Fibroblast of lung (primary cell): Measurements from ENCODE around the gene PCID2. TPM values are rescaled to one million over a fixed set of nuclear protein-coding genes. Genes with fewer than 3 reads are reported as not detected.

Source experiments
- DNase-seq, 2 donors: peaks; one replicate each; pipeline versions ENCODE4 v3.0.0 to v3.0.0-alpha.2; 2010; ENCODE audit warnings: low read depth in 2 of 2
- H2AFZ ChIP-seq: 2 replicates; pipeline ENCODE4 v1.5.1; 2012; ENCODE audit warnings: low read length, control low read depth, inconsistent platforms
- H3K27ac ChIP-seq: 2 replicates; pipeline ENCODE4 v1.5.1; 2011; ENCODE audit warnings: low read length, control low read depth; ENCODE audit not compliant: insufficient read depth
- H3K27me3 ChIP-seq: 2 replicates; pipeline ENCODE4 v1.5.1; 2011; ENCODE audit warnings: mild to moderate bottlenecking, low read length; ENCODE audit not compliant: control insufficient read depth, insufficient read depth
- H3K36me3 ChIP-seq: 2 replicates; pipeline ENCODE4 v1.5.1; 2011; ENCODE audit warnings: low read length; ENCODE audit not compliant: control insufficient read depth, insufficient read depth
- H3K4me1 ChIP-seq: 2 replicates; pipeline ENCODE4 v1.5.1; 2011; ENCODE audit warnings: low read length; ENCODE audit not compliant: control insufficient read depth, insufficient read depth; ENCODE audit errors: extremely low read depth
- H3K4me2 ChIP-seq: 2 replicates; pipeline ENCODE4 v1.5.1; 2011; ENCODE audit warnings: low read length, control low read depth; ENCODE audit not compliant: insufficient read depth; ENCODE audit errors: extremely low read depth
- H3K4me3 ChIP-seq, 4 experiments: fragments of 200-600 bp in 1 of 4; sonication (generic) in 1 of 4; replicated peaks in 1 of 4; 2 replicates each; pipeline ENCODE4 v1.5.1; 2011 to 2016; ENCODE audit warnings: low read length in 4 of 4, low read depth in 3 of 4, mild to moderate bottlenecking in 3 of 4, control low read depth in 2 of 4, inconsistent platforms in 1 of 4, mixed read lengths in 1 of 4; ENCODE audit not compliant: insufficient read depth in 1 of 4; ENCODE audit errors: control extremely low read depth in 1 of 4
- H3K79me2 ChIP-seq: 2 replicates; pipeline ENCODE4 v1.5.1; 2012; ENCODE audit warnings: mild to moderate bottlenecking, low read length, inconsistent platforms; ENCODE audit not compliant: control insufficient read depth, insufficient read depth
- H3K9ac ChIP-seq: 2 replicates; pipeline ENCODE4 v1.5.1; 2011; ENCODE audit warnings: mild to moderate bottlenecking, low read length, control low read depth; ENCODE audit not compliant: insufficient read depth
- H3K9me3 ChIP-seq: 2 replicates; pipeline ENCODE4 v1.5.1; 2012; ENCODE audit warnings: low read depth, low read length; ENCODE audit not compliant: control insufficient read depth, insufficient read depth
- H4K20me1 ChIP-seq: 2 replicates; pipeline ENCODE4 v1.5.1; 2011; ENCODE audit warnings: low read length; ENCODE audit not compliant: control insufficient read depth, insufficient read depth; ENCODE audit errors: extremely low read depth
- CTCF ChIP-seq, 2 donors: IDR thresholded peaks in 1 of 2; conservative IDR thresholded peaks in 1 of 2; 1 replicate in 1 of 2; 2 replicates in 1 of 2; pipeline ENCODE4 v1.5.1; 2011 to 2012; ENCODE audit warnings: low read length in 2 of 2, control low read depth in 1 of 2, inconsistent platforms in 1 of 2, low read depth in 1 of 2, mild to moderate bottlenecking in 1 of 2
- EZH2 ChIP-seq: IDR thresholded peaks from 2 replicates; pipeline ENCODE4 v1.5.1; 2012; ENCODE audit warnings: low read length, control low read depth, mild to moderate bottlenecking; ENCODE audit errors: missing control alignments
- polyA plus RNA-seq, 2 donors: library from polyadenylated mRNA; depleted of rRNA in 1 of 2; stranded (reverse) in 1 of 2; unstranded in 1 of 2; fragments of >200 nt; gene quantifications; 2 replicates each; pipeline ENCODE4 v1.2.1, GENCODE V29; 2011 to 2012; ENCODE audit warnings: missing spikeins in 1 of 2
- total RNA-seq: library from RNA; depleted of rRNA; stranded (reverse); fragments of >200 nt; gene quantifications from 2 replicates; pipeline ENCODE4 v1.2.1, GENCODE V29; 2014

Gene PCID2
- total and polyA plus RNA-seq, 2 donors (not counting 1 experiment from before 2014, with no cell fraction given): 93.5 to 113 TPM

DNA sequence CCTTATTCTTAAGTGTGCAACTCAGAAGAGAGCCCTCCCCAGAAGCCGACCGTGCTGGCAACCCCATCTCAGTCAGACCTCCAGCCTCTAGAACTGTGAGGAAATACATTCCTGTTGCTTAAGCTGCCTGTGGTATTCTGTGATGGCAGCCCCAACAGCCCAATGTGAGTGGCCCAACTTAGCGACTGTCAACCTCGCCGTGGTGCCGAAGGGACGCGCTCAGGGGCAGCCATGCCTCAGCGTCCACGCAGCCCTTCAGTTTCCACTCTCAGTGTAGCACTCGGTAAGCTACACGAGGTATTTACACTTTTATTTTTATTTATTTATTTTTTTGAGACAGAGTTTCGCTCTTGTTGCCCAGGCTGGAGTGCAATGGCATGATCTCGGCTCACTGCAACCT lies 31.6 kb downstream of the PCID2 start:
- peaks cover 34% of the 10 kb centered on the region for H3K36me3 ChIP-seq
- peaks cover 32% of the 10 kb centered on the region for H3K4me1 ChIP-seq
- DNase-seq: no peak
- H3K9me3 ChIP-seq: no peaks in the 10 kb centered on the region
- peaks cover 6% of the 10 kb centered on the region for H3K79me2 ChIP-seq
- no peak overlapping the region for H2AFZ ChIP-seq
- no peak overlapping the region for H3K4me2 ChIP-seq
- H3K27ac ChIP-seq: peak overlapping the region; percentile 57
- H4K20me1 ChIP-seq: no peaks in the 10 kb centered on the region
- no peak for TF ChIP-seq EZH2
- no peak for TF ChIP-seq CTCF (conservative IDR thresholded peaks at IDR 0.05 in 1 of 2, IDR thresholded peaks at IDR 0.05 in 1 of 2; ENCODE audit: low read depth in 1 of 2, low read length in 2 of 2)
- H3K4me3 ChIP-seq: no peak overlapping the region
- no peaks in the 10 kb centered on the region for H3K27me3 ChIP-seq
- H3K9ac ChIP-seq: no peak overlapping the region

DNA sequence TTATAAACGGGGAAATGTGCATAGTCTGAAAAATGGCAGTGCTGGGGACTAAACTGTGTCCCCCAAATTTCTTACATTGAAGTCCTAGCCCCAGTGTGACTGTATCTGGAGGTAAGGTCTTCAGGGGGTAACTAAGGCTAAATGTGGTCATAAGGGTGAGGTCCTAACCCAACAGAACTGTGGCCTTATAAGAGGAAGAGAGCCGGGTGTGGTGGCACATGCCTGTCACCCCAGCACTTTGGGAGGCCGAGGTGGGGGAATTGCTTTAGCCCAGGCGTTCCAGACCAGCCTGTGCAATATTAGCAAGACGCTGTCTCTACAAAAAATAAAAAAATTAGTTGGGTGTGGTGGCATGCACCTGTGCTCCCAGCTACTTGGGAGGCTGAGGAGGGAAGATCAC lies 32.2 kb downstream of the PCID2 start:
- Histone ChIP-seq H3K79me2 (peaks cover 4% of the 10 kb centered on the region), H3K36me3 (peaks cover 37% of the 10 kb centered on the region), H3K27ac (peak overlapping the region; percentile 16), H4K20me1 (no peaks in the 10 kb centered on the region), H3K4me1 (peaks cover 30% of the 10 kb centered on the region), H2AFZ (no peak overlapping the region), H3K9ac (no peak overlapping the region), H3K9me3 (no peaks in the 10 kb centered on the region), H3K4me2 (no peak overlapping the region), H3K4me3 (no peak overlapping the region), H3K27me3 (no peaks in the 10 kb centered on the region)
- TF ChIP-seq EZH2: no peak
- TF ChIP-seq CTCF (conservative IDR thresholded peaks at IDR 0.05 in 1 of 2, IDR thresholded peaks at IDR 0.05 in 1 of 2; ENCODE audit: low read depth in 1 of 2, low read length in 2 of 2): no peak
- no peak for DNase-seq

- Histone ChIP-seq H3K27ac (no peak overlapping the region), H3K79me2 (peaks cover 4% of the 10 kb centered on the region), H3K4me2 (no peak overlapping the region), H2AFZ (no peak overlapping the region), H3K9me3 (no peaks in the 10 kb centered on the region), H3K9ac (no peak overlapping the region), H3K4me3 (no peak overlapping the region), H4K20me1 (no peaks in the 10 kb centered on the region), H3K4me1 (peaks cover 3% of the 10 kb centered on the region), H3K36me3 (peaks cover 32% of the 10 kb centered on the region), H3K27me3 (no peaks in the 10 kb centered on the region)
- TF ChIP-seq CTCF (conservative IDR thresholded peaks at IDR 0.05 in 1 of 2, IDR thresholded peaks at IDR 0.05 in 1 of 2; ENCODE audit: low read depth in 1 of 2, low read length in 2 of 2) (no peak), EZH2 (no peak)
- no peak for DNase-seq
These were observed 36.0 kb downstream of the PCID2 start for GRCh38 chr13:113172419-113172926.
